TTC549 (cell line): Measurements from ENCODE around the gene RPRD1A.
"Not testable (repeated sequence)": the region's sequence is repeated elsewhere in the genome, so short reads cannot be mapped to it uniquely, and the experiment has no call there.

Source experiments
- FAIRE-seq: peaks from 2 replicates; lab custom pipeline; 2012; peaks lifted over from hg19 to GRCh38; lab: Jason Lieb, UNC

Gene RPRD1A

DNA sequence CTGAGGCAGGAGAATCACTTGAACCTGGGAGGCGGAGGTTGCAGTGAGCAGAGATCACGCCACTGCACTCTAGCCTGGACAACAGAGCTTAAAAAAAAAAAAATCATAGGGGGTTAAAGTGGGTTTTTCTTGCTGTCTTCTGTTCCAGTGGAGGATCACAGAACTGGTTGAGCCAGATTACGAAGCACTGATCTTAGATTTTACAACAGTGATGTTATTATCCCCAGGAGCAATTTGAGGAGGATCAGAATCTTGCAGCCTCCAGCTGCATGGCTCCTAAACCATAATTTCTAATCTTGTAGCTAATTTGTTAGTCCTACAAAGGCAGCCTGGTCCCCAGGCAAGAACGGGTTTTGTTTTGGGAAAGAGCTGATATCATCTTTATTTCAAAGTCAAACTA is 99.5 kb downstream of the RPRD1A start:
- FAIRE-seq: not testable (repeated sequence)

DNA sequence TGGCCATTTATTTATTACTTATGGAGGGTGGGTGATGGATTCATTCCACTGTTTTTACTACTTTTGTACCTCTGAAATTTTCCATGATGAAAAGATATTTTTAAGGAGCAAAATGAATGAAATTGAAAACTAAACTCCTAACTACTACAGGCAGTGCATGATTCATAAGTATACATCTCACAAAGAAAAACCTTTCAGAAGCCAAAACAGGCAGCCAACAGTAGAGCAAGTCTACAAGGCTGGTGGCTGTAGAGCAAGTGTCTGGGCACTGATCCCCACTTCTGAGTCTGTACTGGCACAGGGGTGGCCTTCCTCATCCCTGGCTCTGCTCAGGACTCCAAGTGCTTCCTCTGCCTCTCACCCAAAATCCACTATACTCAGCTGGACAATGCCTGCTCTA is 103.0 kb downstream of the RPRD1A start:
- no peak for FAIRE-seq

DNA sequence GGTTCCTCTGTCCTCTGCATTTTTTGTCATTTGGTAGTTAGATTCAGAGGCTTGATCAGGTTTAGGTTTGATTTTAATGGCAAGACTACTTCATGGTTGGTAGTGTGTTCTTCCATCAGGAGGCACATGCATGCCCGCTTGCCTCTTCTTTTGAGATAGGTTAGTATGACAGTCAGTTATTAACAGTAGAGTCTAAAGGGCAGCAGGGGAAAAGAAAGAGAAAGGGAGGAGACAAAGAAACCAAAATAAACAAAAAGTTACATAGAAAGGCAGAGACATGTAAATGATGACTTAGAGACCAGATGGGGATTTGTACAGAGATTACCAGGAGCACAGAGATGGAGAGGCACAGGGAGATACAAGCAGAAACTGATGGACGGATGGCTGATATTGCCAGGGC is 105.0 kb downstream of the RPRD1A start:
- no peak for FAIRE-seq

DNA sequence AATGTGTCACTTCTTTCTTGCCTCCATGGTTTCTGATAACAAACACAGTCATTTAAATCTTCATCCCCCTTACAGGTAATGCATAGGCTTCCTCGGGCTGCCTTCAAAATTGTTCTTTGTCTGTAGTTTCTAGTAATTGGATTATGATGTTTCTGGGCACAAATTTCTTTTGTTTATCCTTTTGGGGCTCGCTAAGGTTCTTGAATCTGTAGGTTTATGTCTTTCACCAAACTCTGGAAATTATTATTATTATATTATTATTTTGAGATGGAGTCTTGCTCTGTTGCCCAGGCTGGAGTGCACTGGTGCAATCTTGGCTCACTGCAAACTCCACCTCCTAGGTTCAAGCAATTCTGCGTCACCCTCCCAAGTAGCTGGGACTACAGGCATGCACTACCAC is 111.1 kb downstream of the RPRD1A start:
- FAIRE-seq: no peak

DNA sequence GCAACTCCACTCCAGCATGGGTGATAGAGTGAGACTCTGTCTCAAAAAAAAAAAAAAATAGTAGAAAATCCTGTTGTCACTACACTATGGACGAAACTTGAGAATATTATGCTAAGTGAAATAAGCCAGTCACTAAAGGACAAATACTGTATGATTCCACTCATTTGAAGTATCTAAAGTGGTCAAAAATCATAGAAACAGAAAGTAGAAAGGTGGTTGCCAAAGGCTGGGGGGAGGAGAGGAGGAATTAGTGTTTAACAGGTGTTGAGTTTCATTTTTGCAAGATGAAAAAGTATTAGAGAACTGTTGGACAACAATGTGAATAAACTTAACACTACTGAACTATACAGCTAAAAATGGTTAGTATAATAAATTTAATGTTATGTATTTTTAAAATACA is 113.7 kb downstream of the RPRD1A start:
- FAIRE-seq: no peak

DNA sequence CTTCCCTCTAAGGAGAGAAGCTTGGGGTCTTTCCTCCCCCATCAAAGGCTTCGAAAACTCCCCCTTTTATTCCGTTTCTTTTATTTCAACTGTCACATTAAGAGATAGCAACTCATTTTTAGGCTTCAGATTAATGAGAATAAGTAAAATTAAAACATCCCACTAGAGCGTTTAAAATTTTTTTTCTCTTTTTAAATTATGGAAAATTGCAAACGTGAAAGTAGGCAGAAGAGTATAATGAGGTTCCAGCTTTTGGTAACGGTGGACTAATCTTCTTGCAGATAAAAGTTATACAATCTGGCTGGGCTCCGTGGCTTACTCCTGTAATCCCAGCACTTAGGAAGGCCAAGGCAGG is 116.8 kb downstream of the RPRD1A start:
- FAIRE-seq: no peak

DNA sequence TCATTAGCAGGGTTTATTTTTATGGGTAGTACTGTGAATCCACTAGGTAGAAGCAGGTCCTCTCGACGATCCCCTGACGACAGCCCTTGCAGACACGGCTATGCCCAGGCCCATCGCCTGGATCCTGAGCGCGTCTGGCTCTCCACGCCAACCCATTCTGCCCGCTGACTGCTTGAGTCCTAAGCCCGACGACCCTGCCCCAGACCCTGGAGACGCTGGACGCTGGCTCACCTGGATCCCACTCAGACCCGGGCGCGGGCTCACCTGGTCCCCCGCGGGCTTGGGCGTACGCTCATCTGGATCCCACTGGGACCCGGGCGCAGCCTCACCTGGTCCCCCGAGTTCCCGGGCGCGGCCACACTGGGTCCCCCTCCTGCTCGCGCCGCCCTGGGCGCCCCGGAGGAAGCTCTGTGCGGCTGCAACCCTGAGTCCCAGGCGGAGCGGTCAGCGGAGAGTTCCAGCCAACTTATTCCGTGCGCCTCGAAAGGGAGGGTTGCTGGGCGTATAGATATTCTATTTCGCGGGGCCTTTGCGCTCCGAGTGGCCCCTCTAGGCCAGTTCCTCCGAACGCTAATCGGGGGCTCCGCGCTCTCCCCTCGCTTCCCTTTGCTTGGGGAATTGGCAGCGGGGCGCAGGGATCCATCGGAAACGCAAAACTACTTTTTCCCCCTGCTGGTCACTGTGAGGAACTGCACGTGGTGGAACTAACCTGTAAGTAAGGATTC is 117.3 kb downstream of the RPRD1A start:
- no peak for FAIRE-seq

DNA sequence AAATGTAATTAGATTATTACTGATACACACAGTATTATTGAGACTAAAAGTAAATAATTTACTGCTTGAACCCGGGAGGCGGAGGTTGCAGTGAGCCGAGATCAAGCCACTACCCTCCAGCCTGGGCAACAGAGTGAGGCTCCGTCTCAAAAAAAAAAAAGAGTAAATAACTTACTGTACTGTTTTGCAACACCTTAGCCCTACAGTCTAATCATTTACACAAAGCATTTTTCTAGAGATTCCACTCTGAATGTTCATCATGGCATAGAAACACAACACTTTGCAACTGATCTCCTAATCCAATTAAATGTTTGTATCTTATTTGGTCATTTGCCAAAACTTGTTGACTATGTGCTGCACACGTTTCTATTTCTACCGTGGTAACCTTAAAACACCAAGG is 118.3 kb downstream of the RPRD1A start:
- FAIRE-seq: no peak

DNA sequence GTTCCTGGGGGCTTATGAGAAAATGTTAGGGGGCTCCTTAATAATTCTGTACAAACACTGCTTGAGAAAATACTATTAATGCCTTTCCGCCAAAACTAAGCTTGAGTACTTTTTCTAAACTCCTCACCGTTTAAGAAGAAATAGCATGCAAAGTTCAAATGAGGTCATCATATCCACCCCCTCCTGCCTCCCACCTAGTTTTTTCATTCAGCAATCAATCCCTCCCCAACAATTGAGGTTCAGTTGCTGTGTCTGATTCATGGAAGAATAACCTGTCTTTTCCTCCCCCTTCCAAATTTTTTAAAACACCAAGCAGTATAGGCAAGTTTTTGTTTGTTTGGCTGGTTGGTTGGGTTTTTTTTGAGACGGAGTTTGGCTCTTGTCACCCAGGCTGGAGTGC is 119.3 kb downstream of the RPRD1A start:
- no peak for FAIRE-seq

DNA sequence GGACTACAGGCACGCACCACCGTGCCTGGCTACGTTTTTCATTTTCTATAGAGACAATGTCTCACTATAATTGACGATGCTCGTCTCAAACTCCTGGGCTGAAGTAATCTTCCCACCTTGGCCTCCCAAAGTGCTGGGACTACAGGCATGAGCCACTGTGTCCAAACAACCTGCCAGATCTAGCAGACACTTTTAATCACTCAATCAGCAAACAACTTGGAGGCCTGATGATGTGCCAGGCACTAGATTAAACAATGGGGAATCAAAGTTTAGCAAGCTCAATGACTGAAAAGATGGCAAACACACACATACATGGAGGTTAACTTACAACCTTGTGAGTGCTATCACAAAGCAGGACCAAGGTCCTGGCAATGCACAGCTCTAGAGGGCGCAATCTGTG is 124.7 kb downstream of the RPRD1A start:
- no peak for FAIRE-seq

DNA sequence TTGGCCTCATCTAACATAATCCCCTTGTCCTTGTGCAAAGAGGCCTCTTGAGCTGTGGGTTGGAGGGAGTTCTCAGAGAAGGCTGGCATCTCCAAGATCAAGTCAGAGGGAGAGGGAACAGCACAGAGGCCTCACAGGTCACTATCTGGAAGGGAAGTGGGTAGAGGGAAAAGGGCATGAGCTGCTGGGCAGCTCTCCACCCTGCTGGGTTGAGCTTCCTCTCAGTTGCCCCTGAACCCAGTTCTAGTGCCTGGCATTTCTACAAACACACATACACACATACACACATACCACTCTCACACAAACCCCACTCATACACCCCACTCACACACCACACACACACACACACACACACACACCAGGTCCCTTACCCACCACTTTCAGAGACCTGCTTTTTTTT is 125.2 kb downstream of the RPRD1A start:
- no peak for FAIRE-seq

DNA sequence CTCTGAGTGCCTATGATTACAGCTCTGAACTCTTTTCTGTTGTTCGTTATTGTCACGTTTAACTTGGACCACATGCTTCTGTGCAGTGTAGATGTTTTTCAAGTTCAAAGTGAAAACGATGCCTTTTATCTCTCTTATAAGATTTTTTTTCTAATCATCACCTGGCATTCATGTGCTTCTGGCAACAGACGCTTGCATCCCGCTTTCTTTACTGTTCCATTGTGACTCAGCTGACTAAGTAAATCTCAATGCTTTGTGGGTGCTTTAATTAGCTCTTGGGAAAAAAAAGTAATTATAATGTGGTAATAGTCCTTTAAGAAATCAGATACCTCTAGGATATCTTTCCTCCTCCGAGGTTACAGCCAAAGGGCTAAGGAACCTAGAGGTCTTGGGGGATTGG is 126.1 kb downstream of the RPRD1A start:
- FAIRE-seq: no peak
